SK-N-SH (cell line): Measurements from ENCODE around the gene TAX1BP1. TPM values are rescaled to one million over a fixed set of nuclear protein-coding genes. Genes with fewer than 3 reads are reported as not detected.

Experiments
- CTCF ChIA-PET: fragments of 300-600, 350-600 bp; formaldehyde crosslinking; extraction: SDS; loops from one replicate; lab custom pipeline; 2021; lab: Yijun Ruan, JAX
- POLR2A ChIA-PET: fragments of 350-600 bp; sonication (Branson Sonifier 250); formaldehyde crosslinking; extraction: SDS; loops from one replicate; lab custom pipeline; 2020; ENCODE audit warnings: antibody characterized with exemption, inconsistent platforms; lab: Yijun Ruan, JAX
- DNase-seq: peaks from one replicate; pipeline ENCODE4 v3.0.0; 2012
- H2AFZ ChIP-seq: fragments of 200-600 bp; sonication (generic); 2 replicates; pipeline ENCODE4 v1.8.1; 2016; ENCODE audit warnings: antibody characterized with exemption, mild to moderate bottlenecking, low read depth
- H3F3A ChIP-seq: fragments of 200-600 bp; sonication (generic); replicated peaks from 2 replicates; pipeline ENCODE3; 2016; ENCODE audit warnings: antibody characterized with exemption, mild to moderate bottlenecking; ENCODE audit not compliant: insufficient read depth
- H3K27ac ChIP-seq, 2 experiments: fragments of 200-500 bp in 1 of 2; fragments of 200-600 bp in 1 of 2; sonication (Bioruptor generic) in 1 of 2; sonication (generic), shearing (Covaris generic) in 1 of 2; 2 replicates each; pipeline versions ENCODE4 v1.5.1 to v1.6.1; 2014 to 2016; ENCODE audit warnings: low read depth in 2 of 2, inconsistent platforms in 1 of 2, low read length in 1 of 2, mild to moderate bottlenecking in 1 of 2, mixed read lengths in 1 of 2
- H3K27me3 ChIP-seq: fragments of 200-600 bp; sonication (generic), shearing (Covaris generic); 2 replicates; pipeline ENCODE4 v1.6.1; 2016; ENCODE audit warnings: mixed run types; ENCODE audit not compliant: insufficient read depth
- H3K36me3 ChIP-seq, 2 experiments: fragments of 200-500 bp in 1 of 2; fragments of 200-600 bp in 1 of 2; sonication (Bioruptor generic) in 1 of 2; sonication (generic) in 1 of 2; replicated peaks in 1 of 2; 2 replicates each; pipeline versions ENCODE3 to v1.5.1; 2014 to 2016; ENCODE audit warnings: low read length in 1 of 2, mild to moderate bottlenecking in 1 of 2; ENCODE audit not compliant: insufficient read depth in 2 of 2, control insufficient read depth in 1 of 2
- H3K4me1 ChIP-seq, 2 experiments: fragments of 200-500 bp in 1 of 2; fragments of 200-600 bp in 1 of 2; sonication (Bioruptor generic) in 1 of 2; sonication (generic), shearing (Covaris generic) in 1 of 2; 2 replicates each; pipeline versions ENCODE4 v1.5.1 to v1.6.1; 2014 to 2016; ENCODE audit warnings: low read depth in 1 of 2, low read length in 1 of 2, mixed run types in 1 of 2; ENCODE audit not compliant: insufficient read depth in 2 of 2, control insufficient read depth in 1 of 2
- H3K4me2 ChIP-seq: fragments of 200-600 bp; sonication (generic), shearing (Covaris generic); 2 replicates; pipeline ENCODE4 v1.6.1; 2017; ENCODE audit warnings: mixed run types
- H3K4me3 ChIP-seq, 2 experiments: fragments of 200-500 bp in 1 of 2; fragments of 200-600 bp in 1 of 2; sonication (Bioruptor generic) in 1 of 2; sonication (generic), shearing (Covaris generic) in 1 of 2; 2 replicates each; pipeline versions ENCODE4 v1.5.1 to v1.8.1; 2014 to 2016; ENCODE audit warnings: low read depth in 2 of 2, inconsistent platforms in 1 of 2, low read length in 1 of 2, mild to moderate bottlenecking in 1 of 2, mixed read lengths in 1 of 2, moderate library complexity in 1 of 2
- H3K79me2 ChIP-seq: fragments of 200-600 bp; sonication (generic); 2 replicates; pipeline ENCODE4 v1.8.1; 2017; ENCODE audit warnings: mild to moderate bottlenecking; ENCODE audit not compliant: insufficient read depth
- H3K9ac ChIP-seq: fragments of 200-600 bp; sonication (generic); 2 replicates; pipeline ENCODE4 v1.6.1; 2017; ENCODE audit warnings: mixed run types
- H3K9me2 ChIP-seq: fragments of 200-600 bp; sonication (generic); 2 replicates; pipeline ENCODE4 v1.6.1; 2017; ENCODE audit warnings: mixed run types
- H3K9me3 ChIP-seq: fragments of 200-600 bp; sonication (generic); 2 replicates; pipeline ENCODE4 v1.6.1; 2017; ENCODE audit warnings: mixed run types, mild to moderate bottlenecking, moderate library complexity
- H4K20me1 ChIP-seq: fragments of 200-600 bp; sonication (generic); 2 replicates; pipeline ENCODE4 v1.6.1; 2017; ENCODE audit warnings: mild to moderate bottlenecking, mixed run types; ENCODE audit not compliant: insufficient read depth
- CHD2 ChIP-seq: fragments of 150-350 bp; IDR thresholded peaks from 2 replicates; pipeline ENCODE4 v1.6.1; 2018; ENCODE audit warnings: low read length; ENCODE audit not compliant: partially characterized antibody
- ELF1 ChIP-seq: IDR thresholded peaks from 2 replicates; pipeline ENCODE4 v1.4.0; 2012
- GABPA ChIP-seq: IDR thresholded peaks from 2 replicates; pipeline ENCODE4 v1.4.0; 2012; ENCODE audit warnings: low read depth, mild to moderate bottlenecking
- IRF3 ChIP-seq: fragments of 150-350 bp; IDR thresholded peaks from 2 replicates; pipeline ENCODE4 v1.6.1; 2016; ENCODE audit warnings: mild to moderate bottlenecking, low read depth, low read length
- JUND ChIP-seq: IDR thresholded peaks from 2 replicates; pipeline ENCODE4 v1.4.0; 2012
- MAX ChIP-seq: IDR thresholded peaks from 2 replicates; pipeline ENCODE4 v1.4.0; 2012; ENCODE audit warnings: low read depth
- MEF2A ChIP-seq: IDR thresholded peaks from 2 replicates; pipeline ENCODE4 v1.4.0; 2012; ENCODE audit warnings: low read depth, borderline replicate concordance
- MXI1 ChIP-seq: IDR thresholded peaks from 2 replicates; pipeline ENCODE4 v1.6.1; 2012; ENCODE audit warnings: mild to moderate bottlenecking, low read depth, low read length, improper control_type of control experiment
- NFIC ChIP-seq: IDR thresholded peaks from 2 replicates; pipeline ENCODE4 v1.4.0; 2012; ENCODE audit warnings: borderline replicate concordance
- NRF1 ChIP-seq: IDR thresholded peaks from 2 replicates; pipeline ENCODE4 v1.6.1; 2012; ENCODE audit warnings: low read depth, mild to moderate bottlenecking, low read length
- PBX3 ChIP-seq: IDR thresholded peaks from 2 replicates; pipeline ENCODE4; 2012
- POLR2AphosphoS5 ChIP-seq: IDR thresholded peaks from 2 replicates; pipeline ENCODE4 v1.6.1; 2012; ENCODE audit warnings: low read depth, low read length
- RAD21 ChIP-seq: IDR thresholded peaks from 2 replicates; pipeline ENCODE4 v1.6.1; 2012; ENCODE audit warnings: mild to moderate bottlenecking, low read length
- RCOR1 ChIP-seq: fragments of 150-350 bp; IDR thresholded peaks from 2 replicates; pipeline ENCODE4 v1.6.1; 2017; ENCODE audit warnings: antibody characterized with exemption, low read length
- RFX5 ChIP-seq: IDR thresholded peaks from 2 replicates; pipeline ENCODE4 v1.6.1; 2012; ENCODE audit warnings: mild to moderate bottlenecking, improper control_type of control experiment, low read length
- RXRA ChIP-seq: IDR thresholded peaks from 2 replicates; pipeline ENCODE4 v1.4.0; 2012; ENCODE audit warnings: low read depth, mild to moderate bottlenecking, borderline replicate concordance
- SIN3A ChIP-seq: IDR thresholded peaks from 2 replicates; pipeline ENCODE4 v1.6.1; 2012; ENCODE audit warnings: low read depth, mild to moderate bottlenecking, low read length, moderate library complexity, borderline replicate concordance
- SMC3 ChIP-seq: IDR thresholded peaks from 2 replicates; pipeline ENCODE4 v1.6.1; 2012; ENCODE audit warnings: low read depth, low read length, improper control_type of control experiment
- TAF1 ChIP-seq: IDR thresholded peaks from 2 replicates; pipeline ENCODE4 v1.6.1; 2012; ENCODE audit warnings: low read depth, mild to moderate bottlenecking, low read length, moderate library complexity, borderline replicate concordance
- TCF12 ChIP-seq: IDR thresholded peaks from 2 replicates; pipeline ENCODE4 v1.4.0; 2012
- WGBS: methylation state at CpG from one replicate; pipeline ENCODE4 v1.1.6; 2017; ENCODE audit warnings: low lambda C conversion rate; 5-methylcytosine and 5-hydroxymethylcytosine counted together
- polyA plus RNA-seq, 3 experiments: library from polyadenylated mRNA; depleted of rRNA; stranded (reverse); fragments of >200 nt; gene quantifications; 2 replicates each; pipeline ENCODE4 v1.2.3, GENCODE V29; 2012

TAX1BP1 gene
- polyA plus RNA-seq, 1 of the 3 experiments (the other 2 are of a cell fraction): 70.3 TPM

GRCh38 chr7:27870595-27870994, 130.6 kb downstream of the TAX1BP1 start (continued):
- TF ChIP-seq MAX: no peak
- no peak for TF ChIP-seq POLR2AphosphoS5
- no peak for TF ChIP-seq MXI1
- TF ChIP-seq RFX5: no peak
- no peak for TF ChIP-seq CHD2
- TF ChIP-seq, all 33 proteins: peak for 0

GRCh38 chr7:27871086-27871485, 131.1 kb downstream of the TAX1BP1 start:
- no peaks in the 10 kb centered on the region for H3K79me2 ChIP-seq
- H3K36me3 ChIP-seq: no peaks in the 10 kb centered on the region
- H3K4me1 ChIP-seq: peaks cover 7 to 10% of the 10 kb centered on the region in 2 experiments
- H3K4me2 ChIP-seq: no peak overlapping the region
- no peak overlapping the region for H3K9ac ChIP-seq
- no peaks in the 10 kb centered on the region for H3K9me2 ChIP-seq
- H3K27ac ChIP-seq: no peak overlapping the region
- H3K27me3 ChIP-seq: no peaks in the 10 kb centered on the region
- DNase-seq: no peak
- no peak overlapping the region for H3K4me3 ChIP-seq
- TF ChIP-seq TAF1 (no peak), NFIC (no peak), POLR2AphosphoS5 (no peak), MEF2A (no peak), RAD21 (no peak), SMC3 (no peak), MAX (no peak), TCF12 (no peak), JUND (no peak), RCOR1 (no peak), NRF1 (no peak), CHD2 (no peak), GABPA (no peak), IRF3 (no peak), RXRA (no peak), ELF1 (no peak), SIN3A (no peak), PBX3 (no peak)
- H2AFZ ChIP-seq: no peak overlapping the region
- no peaks in the 10 kb centered on the region for H4K20me1 ChIP-seq
- no peaks in the 10 kb centered on the region for H3F3A ChIP-seq
- ChIA-PET CTCF (no interaction called here), POLR2A (no interaction called here)
- WGBS: 76% methylated on average over 3 of the region's 3 CpGs
- H3K9me3 ChIP-seq: no peaks in the 10 kb centered on the region
